Right cardiac atrium (tissue), 5 donors: ENCODE results near the gene MARCHF5. TPM values are rescaled to one million over a fixed set of nuclear protein-coding genes. Genes with fewer than 3 reads are reported as not detected.
"Not testable (repeated sequence)": the region's sequence is repeated elsewhere in the genome, so short reads cannot be mapped to it uniquely, and the experiment has no call there.

Experiments
- ATAC-seq, 2 donors: fragments of 200-7000 bp; cut with Tn5 transposase; one replicate each; pipeline versions ENCODE4 v1.8.0 to v1.9.1; 2020; ENCODE audit warnings: moderate library complexity in 2 of 2, mild to moderate bottlenecking in 1 of 2
- DNase-seq, 3 donors: peaks; one replicate each; pipeline ENCODE4 v3.0.0-alpha.2; 2020
- H3K27ac ChIP-seq: one replicate; pipeline ENCODE4 v1.5.1; 2013; ENCODE audit warnings: mild to moderate bottlenecking, low read length, control low read depth, moderate library complexity
- H3K27me3 ChIP-seq: one replicate; pipeline ENCODE4 v1.6.1; 2013; ENCODE audit not compliant: control insufficient read depth, insufficient read depth
- H3K4me1 ChIP-seq: one replicate; pipeline ENCODE4 v1.6.1; 2013; ENCODE audit warnings: low read length; ENCODE audit not compliant: control insufficient read depth, insufficient read depth
- H3K4me3 ChIP-seq: one replicate; pipeline ENCODE4 v1.5.1; 2013; ENCODE audit warnings: low read length, control low read depth
- H3K9me3 ChIP-seq: one replicate; pipeline ENCODE4 v1.6.1; 2013; ENCODE audit warnings: low read length; ENCODE audit not compliant: control insufficient read depth
- WGBS: extraction: QIAGEN DNeasy Blood & Tissue Kit; methylation state at CpG from one replicate; pipeline ENCODE4 v1.1.7; 2013; 5-methylcytosine and 5-hydroxymethylcytosine counted together
- intact Hi-C, 4 donors: fragments of 100-400 bp; cut with DNase I; formaldehyde crosslinking; loops; one replicate each; pipeline versions ENCODE4 v1.11.0 to v1.14.0; 2022 to 2023
- polyA plus RNA-seq: library from polyadenylated mRNA; stranded (reverse); fragments of 200-250 nt; gene quantifications from one replicate; pipeline ENCODE4 v1.2.3, GENCODE V29; 2013
- total RNA-seq, 4 donors: library from RNA; stranded (reverse); fragmentation: NEBNext Ultra II Directional; extraction: Animal tissue kit (Norgen Biotek cat#: 25700); gene quantifications; one replicate each; pipeline ENCODE4 v1.2.1, GENCODE V29; 2021
- donor health status: healthy with polysubstance abuse.
- donor health status: DM: no; HTN: yes; CAD: no.
- donor health status: DM: no; HTN: no; CAD: no.
- donor health status: DM: no; HTN: yes; CAD: no; lungs with severe emphysema.
- donor health status: DM: yes; HTN: yes; CAD: no.

MARCHF5 gene
- total and polyA plus RNA-seq, 5 donors: 15.8 to 36.7 (median 30.7) TPM

- no peaks in the 10 kb centered on the region for H3K27me3 ChIP-seq
- intact Hi-C loops: no loop called here
- H3K27ac ChIP-seq: no peak overlapping the region
- H3K4me3 ChIP-seq: no peak overlapping the region
- no peaks in the 10 kb centered on the region for H3K9me3 ChIP-seq
- DNase-seq: no peak
- no peaks in the 10 kb centered on the region for H3K4me1 ChIP-seq
- 89% methylated on average over 13 of the region's 13 CpGs for WGBS
- no peak for ATAC-seq
Observed at GRCh38 chr10:92305133-92306072, 14.4 kb downstream of the MARCHF5 start.

GRCh38 chr10:92309272-92309671, 18.3 kb downstream of the MARCHF5 start:
- Histone ChIP-seq H3K27me3 (no peaks in the 10 kb centered on the region), H3K27ac (no peak overlapping the region), H3K4me1 (no peaks in the 10 kb centered on the region), H3K4me3 (no peak overlapping the region), H3K9me3 (no peaks in the 10 kb centered on the region)
- ATAC-seq (no peak), DNase-seq (no peak)
- intact Hi-C loops: no loop called here
- 72% methylated on average over 1 of the region's 1 CpG for WGBS

- 96% methylated on average over 3 of the region's 3 CpGs for WGBS
- intact Hi-C loops: no loop called here
Observed at GRCh38 chr10:92313750-92314149, 22.8 kb downstream of the MARCHF5 start.

GRCh38 chr10:92316610-92317009, 25.6 kb downstream of the MARCHF5 start:
- Histone ChIP-seq H3K27ac (no peak overlapping the region), H3K4me3 (no peak overlapping the region), H3K9me3 (no peaks in the 10 kb centered on the region), H3K27me3 (no peaks in the 10 kb centered on the region), H3K4me1 (no peaks in the 10 kb centered on the region)
- intact Hi-C loops: no loop called here
- DNase-seq (no peak), ATAC-seq (no peak)
- WGBS: 83% methylated on average over 2 of the region's 2 CpGs

More at GRCh38 chr10:92313750-92314149, 22.8 kb downstream of the MARCHF5 start:
- Histone ChIP-seq H3K27me3 (no peaks in the 10 kb centered on the region), H3K9me3 (no peaks in the 10 kb centered on the region), H3K27ac (no peak overlapping the region), H3K4me3 (no peak overlapping the region), H3K4me1 (no peaks in the 10 kb centered on the region)
- DNase-seq (no peak), ATAC-seq (no peak)

- H3K4me1 ChIP-seq: no peaks in the 10 kb centered on the region
- ATAC-seq: no peak
- no peak overlapping the region for H3K4me3 ChIP-seq
- no peak overlapping the region for H3K27ac ChIP-seq
- intact Hi-C loops: no loop called here
- WGBS: 80% methylated on average over 2 of the region's 2 CpGs
- no peak for DNase-seq
- H3K9me3 ChIP-seq: no peaks in the 10 kb centered on the region
- no peaks in the 10 kb centered on the region for H3K27me3 ChIP-seq
Observed at GRCh38 chr10:92323079-92323478, 32.1 kb downstream of the MARCHF5 start.

GRCh38 chr10:92327445-92328433, 36.8 kb downstream of the MARCHF5 start:
- no peaks in the 10 kb centered on the region for H3K27me3 ChIP-seq
- H3K4me3 ChIP-seq: no peak overlapping the region
- H3K27ac ChIP-seq: no peak overlapping the region
- ATAC-seq (no peak), DNase-seq (no peak)
- peaks cover 1% of the 10 kb centered on the region for H3K4me1 ChIP-seq
- 84% methylated on average over 3 of the region's 3 CpGs for WGBS
- no peaks in the 10 kb centered on the region for H3K9me3 ChIP-seq
- intact Hi-C loops: no loop called here

GRCh38 chr10:92328993-92329392, 38.0 kb downstream of the MARCHF5 start:
- Histone ChIP-seq H3K27ac (no peak overlapping the region), H3K9me3 (no peaks in the 10 kb centered on the region), H3K4me3 (no peak overlapping the region), H3K27me3 (no peaks in the 10 kb centered on the region), H3K4me1 (peaks cover 1% of the 10 kb centered on the region)
- no peak for DNase-seq
- ATAC-seq: no peak
- intact Hi-C loops: no loop called here

GRCh38 chr10:92329927-92330326, 39.0 kb downstream of the MARCHF5 start:
- H3K4me1 ChIP-seq, H3K27ac ChIP-seq, intact Hi-C loops, H3K4me3 ChIP-seq, ATAC-seq, H3K9me3 ChIP-seq, H3K27me3 ChIP-seq, DNase-seq: not testable (repeated sequence)
- 98% methylated on average over 6 of the region's 6 CpGs for WGBS

- 97% methylated on average over 2 of the region's 2 CpGs for WGBS
- no peak overlapping the region for H3K27ac ChIP-seq
- intact Hi-C loops: no loop called here
- DNase-seq: no peak
- H3K9me3 ChIP-seq: no peaks in the 10 kb centered on the region
- no peaks in the 10 kb centered on the region for H3K27me3 ChIP-seq
- no peak for ATAC-seq
- H3K4me3 ChIP-seq: no peak overlapping the region
- no peaks in the 10 kb centered on the region for H3K4me1 ChIP-seq
Observed at GRCh38 chr10:92342796-92343195, 51.8 kb downstream of the MARCHF5 start.

- H3K4me1 ChIP-seq, intact Hi-C loops, ATAC-seq, H3K27me3 ChIP-seq, H3K27ac ChIP-seq, H3K9me3 ChIP-seq, H3K4me3 ChIP-seq, DNase-seq: not testable (repeated sequence)
- 95% methylated on average over 5 of the region's 5 CpGs for WGBS
Observed at GRCh38 chr10:92345575-92345974, 54.6 kb downstream of the MARCHF5 start.
